GM10847 (cell line): Measurements from ENCODE around the gene FUS.

Experiments used
- POLR2A ChIP-seq: IDR thresholded peaks from 2 replicates; pipeline ENCODE4 v1.6.1; 2011; ENCODE audit not compliant: insufficient read length; ENCODE audit errors: extremely low read depth

Gene FUS

DNA sequence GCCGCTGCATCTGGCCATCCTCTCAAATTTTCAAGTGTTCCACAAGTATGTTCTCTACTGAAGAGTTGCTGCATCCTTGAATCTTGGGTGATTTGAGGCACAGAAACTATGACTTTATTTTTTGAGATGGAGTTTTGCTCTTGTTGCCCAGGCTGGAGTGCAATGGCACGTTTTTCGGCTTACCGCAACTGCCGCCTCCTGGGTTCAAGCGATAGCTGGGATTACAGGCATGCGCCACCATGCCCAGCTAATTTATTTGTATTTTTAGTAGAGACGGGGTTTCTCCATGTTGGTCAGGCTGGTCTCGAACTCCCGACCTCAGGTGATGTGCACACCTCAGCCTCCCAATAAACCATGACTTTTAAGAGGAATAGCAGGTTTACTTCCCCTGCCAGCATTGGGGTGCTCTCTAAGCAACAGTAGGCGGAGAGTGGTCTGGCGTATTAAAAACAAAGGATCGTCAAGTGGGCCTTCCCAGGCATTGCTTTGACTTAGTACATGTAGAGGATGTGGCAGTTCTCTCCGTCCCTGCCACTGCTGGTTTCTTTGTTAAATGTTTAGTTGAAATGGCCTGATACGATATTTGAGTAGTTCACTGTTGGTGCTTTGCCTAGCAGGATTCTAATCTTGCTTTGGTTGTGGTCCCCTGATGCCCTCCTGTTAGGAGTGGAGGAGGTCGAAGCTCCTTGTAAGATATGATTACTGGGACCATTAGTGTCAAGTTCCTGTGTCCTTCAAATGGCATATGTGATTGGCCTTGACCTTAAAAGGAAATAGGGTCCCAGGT, 13.1 kb downstream of the FUS start:
- TF ChIP-seq POLR2A, result no peak

DNA sequence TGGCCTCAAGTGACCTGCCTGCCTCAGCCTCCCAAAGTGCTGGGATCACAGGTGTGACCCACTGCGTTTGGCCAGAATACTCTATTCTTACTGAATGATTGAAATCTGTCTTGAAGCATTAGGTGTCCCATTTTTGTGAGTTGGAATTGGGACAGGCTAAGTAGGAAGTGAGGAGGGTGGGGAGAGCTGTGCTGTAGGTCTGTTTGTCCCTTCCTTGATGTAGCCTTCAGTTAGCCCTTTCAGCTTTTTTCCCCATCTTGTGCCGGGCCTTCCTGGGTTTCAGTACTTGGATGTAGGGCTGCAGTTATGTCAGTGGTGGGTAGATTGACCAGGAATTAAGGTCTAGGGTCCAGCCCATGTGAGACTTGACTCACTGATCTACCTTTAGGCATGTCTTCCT, 13.9 kb downstream of the FUS start:
- no peak for TF ChIP-seq POLR2A

DNA sequence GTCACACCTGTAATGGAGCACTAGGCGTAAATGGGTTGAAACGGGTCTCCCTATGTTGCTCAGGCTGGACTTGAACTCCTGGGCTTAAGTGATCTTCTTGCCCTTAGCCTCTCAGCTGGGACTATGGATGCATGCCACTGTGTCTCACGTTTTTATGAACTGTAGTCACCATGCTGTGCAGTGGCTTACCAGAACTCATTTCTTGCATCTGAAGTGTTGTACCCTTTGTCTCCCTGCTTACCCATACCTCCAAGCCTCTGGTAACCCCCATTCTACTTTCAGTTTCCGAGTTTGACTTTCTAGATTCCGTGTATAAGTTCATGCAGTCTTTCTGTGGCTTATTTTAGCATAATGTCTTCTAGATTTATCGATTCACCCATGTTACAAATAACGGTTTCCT, 15.0 kb downstream of the FUS start:
- no peak for TF ChIP-seq POLR2A

DNA sequence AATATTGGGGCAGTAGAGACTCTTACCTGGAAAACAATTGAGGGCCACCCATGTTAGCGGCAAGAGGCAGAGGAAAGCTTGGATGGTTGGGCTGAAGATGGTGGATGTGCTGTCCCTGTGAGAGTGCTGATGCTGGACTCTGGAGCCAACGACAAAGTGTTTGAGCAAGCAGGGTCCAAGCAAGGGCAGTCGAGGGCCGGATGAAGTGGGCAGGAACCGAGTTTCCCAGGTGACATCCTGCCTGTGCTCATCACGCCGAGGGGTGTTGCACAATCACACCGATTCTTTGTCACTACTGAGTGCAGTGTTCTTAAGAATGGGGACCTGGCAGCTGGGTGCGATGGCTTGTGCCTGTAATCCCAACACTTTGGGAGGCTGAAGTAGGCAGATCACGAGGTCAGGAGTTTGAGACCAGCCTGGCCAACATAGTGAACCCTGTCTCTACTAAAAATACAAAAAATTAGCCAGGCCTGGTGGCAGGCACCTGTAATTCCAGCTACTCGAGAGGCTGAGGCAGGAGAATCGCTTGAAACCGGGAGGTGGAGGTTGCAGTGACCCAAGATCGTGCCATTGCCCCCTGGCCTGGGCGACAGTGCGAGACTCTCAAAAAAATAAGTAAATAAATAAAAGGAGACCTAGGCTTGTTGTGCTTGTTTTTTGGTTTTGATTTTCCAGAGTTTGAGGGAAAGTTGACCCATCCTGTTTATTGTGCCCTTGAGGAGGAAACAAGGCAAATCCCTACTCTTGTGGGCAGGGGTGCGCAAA, 16.6 kb downstream of the FUS start:
- no peak for TF ChIP-seq POLR2A

DNA sequence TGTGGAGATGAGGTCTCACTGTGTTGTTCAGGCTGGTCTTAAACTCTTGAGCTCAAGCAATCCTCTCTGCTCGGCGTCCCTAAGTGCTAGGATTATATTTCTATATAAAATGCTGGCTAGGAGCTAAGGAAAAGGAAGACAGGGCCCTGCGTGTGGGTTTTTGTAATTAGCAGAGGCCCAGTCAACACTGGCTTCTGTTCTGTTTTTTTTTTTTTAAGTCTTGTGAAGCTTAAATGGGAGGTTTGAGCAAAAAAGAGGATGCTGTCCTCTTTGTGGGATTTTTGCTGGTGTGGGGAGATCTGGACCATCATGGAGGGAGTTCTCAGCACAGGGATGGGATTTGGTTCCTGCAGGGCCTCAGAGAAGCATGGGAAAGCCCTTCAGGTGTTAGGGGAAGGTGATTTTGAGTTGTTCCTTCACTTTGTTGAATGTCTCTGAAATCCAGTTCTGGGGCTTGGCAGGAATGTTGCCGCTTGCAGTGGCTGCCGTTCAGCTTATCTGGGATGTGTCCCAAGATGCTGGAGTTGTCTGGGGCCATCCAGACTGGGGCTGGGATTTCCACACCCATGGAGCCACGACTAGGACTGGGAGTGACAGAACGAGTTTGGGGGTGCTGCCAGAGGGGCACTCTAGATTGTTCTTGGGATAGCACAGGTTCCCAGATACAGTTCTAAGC, 18.4 kb downstream of the FUS start:
- no peak for TF ChIP-seq POLR2A

DNA sequence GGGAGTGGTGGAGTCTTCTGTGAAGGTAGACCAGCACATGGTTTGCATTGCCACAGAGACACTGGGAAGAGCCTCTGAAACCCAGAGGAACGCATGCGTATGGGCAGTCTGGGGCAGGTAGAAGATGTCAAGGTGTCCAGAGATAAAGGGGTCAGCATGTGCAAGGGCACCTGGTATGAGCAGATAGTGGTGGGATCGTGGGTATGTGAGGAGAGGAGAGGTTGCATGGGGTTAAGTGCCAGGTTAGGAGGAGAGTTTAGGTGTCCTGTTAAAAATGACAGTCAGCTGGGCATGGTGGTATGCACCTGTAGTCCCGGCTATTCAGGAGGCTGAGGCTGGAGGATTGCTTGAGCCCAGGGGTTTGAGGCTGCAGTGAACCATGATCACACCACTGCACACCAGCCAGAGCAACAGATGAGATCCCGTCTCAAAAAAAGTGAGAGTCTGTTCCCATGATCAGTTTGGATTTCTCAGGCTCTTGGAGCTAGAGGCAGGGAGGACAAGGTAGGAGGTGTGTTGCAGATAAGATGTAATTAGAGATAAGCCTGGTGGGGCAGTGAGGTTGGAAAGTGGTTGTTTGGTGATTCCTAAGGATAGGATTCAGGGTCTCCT, 19.6 kb downstream of the FUS start:
- no peak for TF ChIP-seq POLR2A

DNA sequence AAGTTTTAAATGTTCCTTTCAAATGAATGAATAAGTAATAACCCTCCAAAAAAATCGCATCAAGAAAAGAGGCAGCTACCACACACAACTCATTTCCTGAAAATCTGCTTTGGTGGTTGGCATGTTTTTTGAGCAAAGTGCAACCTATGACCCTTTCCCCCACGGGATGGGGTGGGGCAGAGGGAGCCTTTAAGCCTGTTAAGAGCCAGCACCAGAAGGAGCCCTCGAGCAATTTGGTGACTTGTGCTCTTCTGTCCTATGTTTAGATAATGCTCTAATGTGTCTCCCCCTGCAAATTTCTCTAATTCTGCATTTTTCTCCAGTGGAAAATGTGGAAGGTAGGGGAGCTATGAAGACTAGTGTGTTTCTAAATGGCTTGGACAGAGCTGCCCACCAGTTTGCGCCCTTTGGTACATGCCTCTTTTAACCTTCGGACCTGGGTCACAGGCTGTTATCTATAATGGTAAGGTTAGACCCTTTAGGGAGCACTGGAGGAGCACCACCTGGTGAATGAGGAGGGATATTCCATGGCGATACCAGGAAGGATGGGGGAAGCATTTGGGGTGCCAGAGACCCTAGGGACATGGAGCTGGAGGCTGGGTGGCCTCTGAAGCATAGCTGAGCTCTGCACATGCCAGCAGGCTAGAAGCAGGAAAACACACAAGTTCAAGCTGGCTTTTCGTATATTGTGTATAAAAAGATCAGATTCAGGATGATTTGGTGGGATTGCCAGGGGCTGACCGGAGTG, 21.1 kb downstream of the FUS start:
- no peak for TF ChIP-seq POLR2A

DNA sequence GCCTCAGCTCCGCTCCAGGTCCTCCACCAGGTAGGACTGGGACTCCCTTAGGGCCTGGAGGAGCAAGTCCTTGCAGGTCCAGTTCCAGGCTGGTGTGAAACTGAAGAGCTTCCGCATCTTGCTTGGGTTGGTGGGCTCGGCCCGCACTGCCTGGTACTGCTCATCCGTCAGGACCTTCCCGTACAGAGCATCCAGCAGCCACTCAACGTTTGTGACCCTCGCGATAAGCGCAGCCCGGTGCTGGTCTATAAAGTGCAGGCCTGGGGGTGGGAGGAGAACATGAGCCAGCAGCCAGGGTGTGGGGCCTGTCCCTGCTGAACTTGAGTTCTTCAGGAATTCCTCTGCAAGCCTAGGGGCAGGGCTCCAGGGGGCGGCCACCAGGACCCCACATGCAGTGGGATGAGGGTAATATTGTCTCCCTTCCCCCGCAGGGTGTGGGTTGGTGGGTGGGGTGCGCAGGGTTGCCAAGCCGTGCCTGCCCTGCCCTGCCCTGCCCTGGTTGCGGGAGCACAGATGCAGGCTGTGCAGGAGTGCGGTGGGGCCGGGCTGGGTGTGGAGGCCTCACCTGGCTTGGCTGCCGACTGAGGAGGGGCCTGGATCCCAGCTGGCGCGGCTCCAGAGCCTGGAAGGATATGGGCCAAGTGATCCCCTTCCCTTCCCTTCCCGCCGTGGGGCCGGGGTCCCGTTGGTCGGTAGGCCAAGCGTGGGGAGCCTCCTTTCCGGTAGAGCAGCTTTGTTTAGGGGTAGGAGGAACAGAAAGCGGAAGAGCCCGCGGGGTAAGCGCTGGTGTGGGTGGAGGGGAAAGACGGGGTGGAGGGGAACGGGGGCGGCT, 21.9 kb downstream of the FUS start:
- no peak for TF ChIP-seq POLR2A

DNA sequence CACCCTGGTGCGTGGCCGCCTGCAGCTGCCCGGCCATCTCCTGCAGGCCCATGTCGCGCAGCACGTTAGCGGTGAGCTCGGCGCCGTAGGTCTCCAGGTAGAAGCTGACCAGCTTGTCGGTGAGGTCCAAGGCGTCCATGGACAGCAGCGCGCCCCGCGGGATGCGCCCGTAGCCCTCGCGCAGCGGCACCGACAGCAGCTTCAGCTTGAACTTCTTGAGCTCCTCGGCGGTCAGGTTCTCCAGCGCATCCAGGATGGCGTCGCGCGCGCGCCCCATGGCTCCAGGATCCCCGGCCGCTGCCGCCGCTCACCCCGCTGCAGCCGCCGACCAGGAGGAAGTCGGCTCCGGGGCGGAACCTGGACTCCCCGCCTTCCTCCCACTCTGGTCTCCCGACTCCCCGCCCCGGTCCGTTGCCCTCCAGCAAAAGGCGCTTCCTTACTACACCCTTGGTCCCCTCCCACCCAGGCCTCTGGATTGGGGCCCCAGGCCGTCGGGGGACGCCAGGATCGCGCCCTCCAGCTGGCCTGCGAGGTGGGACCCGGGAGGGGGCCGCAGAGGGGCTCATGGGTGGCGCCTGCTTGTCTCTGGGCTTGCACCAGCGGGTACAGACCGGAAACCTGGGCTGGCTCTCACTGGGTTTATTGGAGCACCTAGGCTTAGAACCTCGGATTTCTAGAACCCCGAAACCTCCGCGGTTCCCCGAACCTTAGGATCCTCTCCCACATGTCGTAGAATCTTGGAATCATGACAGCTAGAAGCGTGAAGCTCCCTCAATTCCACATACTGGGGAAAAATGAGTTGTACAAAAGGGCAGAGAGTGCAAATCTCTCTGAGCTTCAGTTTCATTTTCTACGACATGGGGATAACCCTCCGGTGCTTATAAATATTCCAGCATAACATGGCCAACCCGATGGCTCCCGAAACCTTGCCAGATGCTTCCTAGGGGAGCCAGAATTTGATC, 22.8 kb downstream of the FUS start, which contains the start of gene PYCARD:
Gene PYCARD (minus strand): TSS at position 347 of the 962 bp plus-strand sequence. CDS start 70 bp downstream, at position 277.
- TF ChIP-seq POLR2A, result peak; percentile 27

DNA sequence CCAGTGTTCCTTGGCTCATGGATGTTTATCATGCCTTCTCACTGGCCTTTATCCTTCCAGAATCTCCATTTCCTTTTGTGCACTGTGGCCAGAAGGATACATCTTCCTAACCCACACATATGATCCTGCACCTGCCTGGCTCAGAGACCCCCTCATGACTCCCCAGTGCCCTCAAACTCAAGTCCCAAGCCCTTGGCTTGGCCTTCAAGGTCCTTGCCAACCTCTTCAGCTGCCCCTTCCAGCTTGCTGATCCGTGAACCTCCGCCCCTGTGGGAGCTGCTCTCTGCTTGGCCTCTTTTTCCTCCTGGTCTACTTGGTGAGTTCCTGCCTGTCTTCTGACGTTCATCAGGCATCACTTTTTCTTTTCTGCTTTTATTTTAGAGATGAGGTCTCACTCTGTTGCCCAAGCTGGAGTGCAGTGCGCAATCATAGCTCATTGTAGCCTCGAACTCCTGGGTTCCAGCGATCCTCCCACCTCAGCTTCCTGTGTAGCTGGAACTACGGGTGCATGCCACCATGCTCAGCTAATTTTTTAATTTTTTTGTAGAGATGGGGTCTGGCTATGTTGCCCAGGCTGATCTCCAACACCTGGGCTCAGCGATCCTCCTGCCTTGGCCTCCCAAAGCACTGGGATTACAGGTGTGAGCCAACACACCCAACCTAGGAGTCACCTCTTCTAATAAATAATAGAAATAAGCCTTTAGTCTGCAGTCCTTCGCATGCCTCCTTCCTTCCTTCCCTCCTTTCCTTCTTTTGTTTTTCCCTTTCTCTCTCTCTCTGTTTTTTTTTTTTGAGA, 25.1 kb downstream of the FUS start:
- TF ChIP-seq POLR2A, result no peak

DNA sequence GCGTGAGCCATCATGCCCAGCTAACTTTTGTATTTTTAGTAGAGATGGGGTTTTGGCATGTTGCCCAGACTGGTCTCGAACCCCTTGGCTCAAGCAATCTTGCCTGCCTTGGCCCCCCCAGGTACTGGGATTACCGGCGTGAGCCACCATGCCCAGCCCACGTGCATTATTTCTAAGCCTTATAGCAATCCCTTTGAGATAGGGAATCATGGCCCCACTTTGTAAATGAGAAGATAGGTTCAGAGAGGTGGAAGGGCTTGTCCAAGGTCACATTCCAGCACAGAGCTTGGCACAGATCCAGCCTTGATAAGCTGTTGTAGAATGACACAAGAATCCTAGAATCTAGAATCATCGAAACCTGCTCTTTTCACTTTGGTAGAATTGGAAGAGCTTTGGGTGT, 26.8 kb downstream of the FUS start:
- TF ChIP-seq POLR2A, result no peak

DNA sequence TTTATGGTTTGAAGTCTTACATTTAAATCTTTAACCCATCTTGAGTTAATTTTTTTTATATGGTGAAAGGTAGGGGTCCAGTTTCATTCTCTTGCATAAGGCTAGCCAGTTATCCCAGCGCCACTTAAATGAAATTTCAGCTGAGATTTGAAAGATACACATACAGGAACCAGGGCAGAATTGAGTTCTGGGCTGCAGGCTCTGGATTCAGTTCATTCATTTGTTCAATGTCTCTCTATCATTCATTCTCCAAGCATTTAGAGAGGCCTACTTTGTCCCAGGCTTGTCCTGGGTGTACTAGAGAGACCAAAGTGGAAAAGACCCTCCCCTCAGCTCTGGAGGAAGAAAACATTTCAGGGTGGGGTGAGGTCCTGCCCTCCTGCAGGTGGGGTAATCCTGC, 33.4 kb downstream of the FUS start:
- no peak for TF ChIP-seq POLR2A
